Measurements from ENCODE around the gene C9orf85.
A peak's percentile ranks its signal among the peaks of the same experiment; 100 is the strongest.

C9orf85 gene

DNA sequence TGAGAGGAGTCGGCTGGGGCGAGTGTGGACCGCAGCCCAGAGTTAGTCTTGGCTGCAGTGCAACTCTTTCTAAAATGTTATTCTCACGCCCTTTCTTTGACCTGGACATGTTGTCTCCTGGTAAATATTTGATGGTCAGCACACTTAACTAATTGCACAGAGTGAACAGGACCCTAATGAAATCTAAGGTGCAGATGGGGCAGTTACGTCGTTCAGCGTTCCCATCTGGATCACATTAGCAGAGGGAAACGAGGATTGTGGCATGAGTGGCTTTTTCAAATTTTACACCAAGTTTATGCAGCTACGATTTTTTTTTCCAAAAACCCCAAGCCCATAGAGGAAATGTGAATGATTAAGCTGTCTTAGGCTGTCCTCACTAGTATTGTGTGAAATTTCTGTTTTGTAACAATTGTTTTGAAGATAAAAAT lies 483 bp downstream of the C9orf85 start:
- H3K4me3 ChIP-seq (replicated peaks; ENCODE audit: insufficient read depth, low read length) = peak overlapping the region; percentile 74
- TF ChIP-seq, protein P1, sequence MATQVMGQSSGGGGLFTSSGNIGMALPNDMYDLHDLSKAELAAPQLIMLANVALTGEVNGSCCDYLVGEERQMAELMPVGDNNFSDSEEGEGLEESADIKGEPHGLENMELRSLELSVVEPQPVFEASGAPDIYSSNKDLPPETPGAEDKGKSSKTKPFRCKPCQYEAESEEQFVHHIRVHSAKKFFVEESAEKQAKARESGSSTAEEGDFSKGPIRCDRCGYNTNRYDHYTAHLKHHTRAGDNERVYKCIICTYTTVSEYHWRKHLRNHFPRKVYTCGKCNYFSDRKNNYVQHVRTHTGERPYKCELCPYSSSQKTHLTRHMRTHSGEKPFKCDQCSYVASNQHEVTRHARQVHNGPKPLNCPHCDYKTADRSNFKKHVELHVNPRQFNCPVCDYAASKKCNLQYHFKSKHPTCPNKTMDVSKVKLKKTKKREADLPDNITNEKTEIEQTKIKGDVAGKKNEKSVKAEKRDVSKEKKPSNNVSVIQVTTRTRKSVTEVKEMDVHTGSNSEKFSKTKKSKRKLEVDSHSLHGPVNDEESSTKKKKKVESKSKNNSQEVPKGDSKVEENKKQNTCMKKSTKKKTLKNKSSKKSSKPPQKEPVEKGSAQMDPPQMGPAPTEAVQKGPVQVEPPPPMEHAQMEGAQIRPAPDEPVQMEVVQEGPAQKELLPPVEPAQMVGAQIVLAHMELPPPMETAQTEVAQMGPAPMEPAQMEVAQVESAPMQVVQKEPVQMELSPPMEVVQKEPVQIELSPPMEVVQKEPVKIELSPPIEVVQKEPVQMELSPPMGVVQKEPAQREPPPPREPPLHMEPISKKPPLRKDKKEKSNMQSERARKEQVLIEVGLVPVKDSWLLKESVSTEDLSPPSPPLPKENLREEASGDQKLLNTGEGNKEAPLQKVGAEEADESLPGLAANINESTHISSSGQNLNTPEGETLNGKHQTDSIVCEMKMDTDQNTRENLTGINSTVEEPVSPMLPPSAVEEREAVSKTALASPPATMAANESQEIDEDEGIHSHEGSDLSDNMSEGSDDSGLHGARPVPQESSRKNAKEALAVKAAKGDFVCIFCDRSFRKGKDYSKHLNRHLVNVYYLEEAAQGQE (IDR thresholded peaks at IDR 0.05; ENCODE audit: insufficient replicate concordance, low read depth) = no peak
- TF ChIP-seq, protein P2, sequence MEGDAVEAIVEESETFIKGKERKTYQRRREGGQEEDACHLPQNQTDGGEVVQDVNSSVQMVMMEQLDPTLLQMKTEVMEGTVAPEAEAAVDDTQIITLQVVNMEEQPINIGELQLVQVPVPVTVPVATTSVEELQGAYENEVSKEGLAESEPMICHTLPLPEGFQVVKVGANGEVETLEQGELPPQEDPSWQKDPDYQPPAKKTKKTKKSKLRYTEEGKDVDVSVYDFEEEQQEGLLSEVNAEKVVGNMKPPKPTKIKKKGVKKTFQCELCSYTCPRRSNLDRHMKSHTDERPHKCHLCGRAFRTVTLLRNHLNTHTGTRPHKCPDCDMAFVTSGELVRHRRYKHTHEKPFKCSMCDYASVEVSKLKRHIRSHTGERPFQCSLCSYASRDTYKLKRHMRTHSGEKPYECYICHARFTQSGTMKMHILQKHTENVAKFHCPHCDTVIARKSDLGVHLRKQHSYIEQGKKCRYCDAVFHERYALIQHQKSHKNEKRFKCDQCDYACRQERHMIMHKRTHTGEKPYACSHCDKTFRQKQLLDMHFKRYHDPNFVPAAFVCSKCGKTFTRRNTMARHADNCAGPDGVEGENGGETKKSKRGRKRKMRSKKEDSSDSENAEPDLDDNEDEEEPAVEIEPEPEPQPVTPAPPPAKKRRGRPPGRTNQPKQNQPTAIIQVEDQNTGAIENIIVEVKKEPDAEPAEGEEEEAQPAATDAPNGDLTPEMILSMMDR (IDR thresholded peaks at IDR 0.05; ENCODE audit: insufficient read depth, low read length) = no peak
- no peak for TF ChIP-seq POLR2AphosphoS5 (IDR thresholded peaks at IDR 0.05; ENCODE audit: low read depth)
- no peak for TF ChIP-seq SPI1 (IDR thresholded peaks at IDR 0.05; ENCODE audit: borderline replicate concordance, low read depth)
- no peak for TF ChIP-seq GABPA (IDR thresholded peaks at IDR 0.05; ENCODE audit: low read depth)
- no peaks in the 10 kb centered on the region for H3K27me3 ChIP-seq (ENCODE audit: insufficient read depth, poor library complexity, severe bottlenecking)
- H3K27ac ChIP-seq (replicated peaks) = peak overlapping the region; percentile 68
- no peak for DNase-seq (ENCODE audit: low read depth in 1 of 2, low spot score in 1 of 2)

DNA sequence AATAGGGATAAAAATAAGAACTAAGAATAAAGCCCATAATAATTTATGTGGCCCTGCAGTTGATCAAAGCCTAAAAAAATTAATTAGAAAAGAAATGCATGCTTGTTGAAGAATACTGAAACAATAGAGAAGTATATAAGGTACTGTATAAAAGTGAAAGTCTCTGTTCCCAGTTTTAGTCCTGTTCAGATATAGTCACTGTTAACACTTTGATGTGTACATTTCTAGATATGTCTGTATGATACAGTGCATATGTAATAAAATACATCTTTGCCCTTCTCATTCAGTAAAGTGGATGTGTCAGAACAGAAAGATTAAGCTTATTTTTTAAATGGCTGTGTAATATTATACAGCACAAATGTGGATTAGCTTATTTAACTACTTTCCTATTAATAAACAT lies 4.1 kb downstream of the C9orf85 start:
- Histone ChIP-seq H3K4me3 (replicated peaks; ENCODE audit: insufficient read depth, low read length) (no peak overlapping the region), H3K27me3 (ENCODE audit: insufficient read depth, poor library complexity, severe bottlenecking) (no peaks in the 10 kb centered on the region), H3K27ac (replicated peaks) (no peak overlapping the region)
- TF ChIP-seq POLR2AphosphoS5 (IDR thresholded peaks at IDR 0.05; ENCODE audit: low read depth) (no peak), GABPA (IDR thresholded peaks at IDR 0.05; ENCODE audit: low read depth) (no peak), SPI1 (IDR thresholded peaks at IDR 0.05; ENCODE audit: borderline replicate concordance, low read depth) (no peak)
- TF ChIP-seq, protein P2 (IDR thresholded peaks at IDR 0.05; ENCODE audit: insufficient read depth, low read length) = no peak
- TF ChIP-seq, protein P1 (IDR thresholded peaks at IDR 0.05; ENCODE audit: insufficient replicate concordance, low read depth) = no peak
- DNase-seq (ENCODE audit: low read depth in 1 of 2, low spot score in 1 of 2) = no peak

DNA sequence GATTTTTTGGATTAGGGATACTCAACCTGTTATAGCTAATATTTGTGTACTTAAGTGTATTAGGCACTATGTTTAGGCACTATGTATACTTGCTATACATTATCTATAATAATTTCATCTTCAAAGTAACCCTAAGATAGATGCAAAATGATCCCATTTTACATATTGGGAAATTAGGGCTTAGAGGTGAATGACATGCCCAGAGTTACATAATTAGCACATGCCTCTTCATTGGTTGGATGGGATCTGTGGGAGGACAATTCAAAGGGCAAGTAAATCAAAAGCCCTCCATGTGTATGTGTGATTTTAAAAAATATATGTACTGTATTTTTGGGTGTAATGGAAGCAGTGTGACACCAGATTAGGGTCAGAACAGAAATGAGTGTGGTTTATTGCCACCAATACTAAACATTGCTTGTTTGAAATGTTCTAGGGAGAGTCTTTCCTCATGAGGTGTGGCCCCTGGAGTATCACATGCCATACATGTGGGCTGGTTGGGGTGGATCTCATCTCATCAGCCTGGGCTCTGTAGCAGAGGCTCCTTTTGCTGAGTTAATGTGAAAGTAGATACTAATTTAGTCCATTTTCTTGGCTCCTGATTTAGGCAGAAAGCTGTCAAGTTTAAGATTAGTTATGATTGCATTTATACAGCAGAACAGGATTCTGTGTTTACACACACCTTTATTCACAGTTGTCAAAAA lies 5.5 kb downstream of the C9orf85 start:
- no peak for DNase-seq (ENCODE audit: low read depth in 1 of 2, low spot score in 1 of 2)
- TF ChIP-seq POLR2AphosphoS5 (IDR thresholded peaks at IDR 0.05; ENCODE audit: low read depth) (no peak), GABPA (IDR thresholded peaks at IDR 0.05; ENCODE audit: low read depth) (no peak), SPI1 (IDR thresholded peaks at IDR 0.05; ENCODE audit: borderline replicate concordance, low read depth) (no peak)
- TF ChIP-seq, protein P2 (IDR thresholded peaks at IDR 0.05; ENCODE audit: insufficient read depth, low read length) = no peak
- TF ChIP-seq, protein P1 (IDR thresholded peaks at IDR 0.05; ENCODE audit: insufficient replicate concordance, low read depth) = no peak
- no peak overlapping the region for H3K4me3 ChIP-seq (replicated peaks; ENCODE audit: insufficient read depth, low read length)
- H3K27me3 ChIP-seq (ENCODE audit: insufficient read depth, poor library complexity, severe bottlenecking) = no peaks in the 10 kb centered on the region
- H3K27ac ChIP-seq (replicated peaks) = no peak overlapping the region

All from HL-60 (cell line).